ENCODE measurements around the gene CCM2.
"Not testable (repeated sequence)": the region's sequence is repeated elsewhere in the genome, so short reads cannot be mapped to it uniquely, and the experiment has no call there.

Gene CCM2

DNA sequence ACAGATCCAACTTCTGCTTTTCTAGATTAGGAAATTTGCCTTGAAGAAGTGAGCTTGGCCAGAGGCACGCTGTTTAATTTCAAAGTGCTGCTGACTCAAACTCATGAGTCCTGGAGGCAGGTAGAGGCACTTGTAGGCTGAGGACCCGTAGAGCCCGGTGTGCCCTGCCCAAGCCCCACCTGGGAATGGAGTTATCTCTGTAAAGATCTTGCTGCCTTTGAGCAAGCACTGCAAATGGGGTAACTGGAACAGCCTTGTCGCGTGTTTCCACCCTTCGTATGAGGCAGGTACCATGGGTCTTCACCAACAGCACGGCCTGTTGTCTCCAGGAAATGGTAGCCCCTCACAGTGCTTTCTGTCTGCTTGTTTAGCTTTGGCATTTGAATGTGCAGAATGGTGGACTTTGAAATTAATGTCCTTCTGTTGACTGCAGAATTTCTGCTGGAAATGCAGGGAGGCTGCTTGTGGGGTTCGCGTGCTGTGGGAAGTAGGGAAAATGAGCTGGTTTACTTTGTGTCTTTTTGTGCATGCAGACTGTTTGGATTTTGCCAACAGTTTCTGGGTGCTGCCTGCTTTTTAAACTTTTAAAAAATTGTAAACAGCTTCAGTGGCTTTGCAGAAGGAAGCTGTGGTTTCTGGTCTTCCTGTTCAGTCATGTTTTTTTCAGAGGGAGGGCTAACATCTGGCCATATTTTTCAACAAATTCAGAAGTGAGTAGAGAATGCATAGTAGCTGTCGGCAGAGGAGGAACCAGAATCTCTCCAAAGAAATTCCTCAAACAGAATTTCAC is 27.2 kb downstream of the CCM2 start:
- H3K4me3 Mint-ChIP-seq: peak overlapping the region; percentile 85
- ATAC-seq (replicated peaks; ENCODE audit: extremely low read depth, poor library complexity, severe bottlenecking): peak; percentile 76
- peak overlapping the region; percentile 85 for H3K27ac Mint-ChIP-seq (ENCODE audit: low read depth)
- H3K27me3 Mint-ChIP-seq: no peaks in the 10 kb centered on the region
- no peaks in the 10 kb centered on the region for H3K9me3 Mint-ChIP-seq
- H3K4me1 Mint-ChIP-seq: peaks cover 56% of the 10 kb centered on the region
- DNase-seq (ENCODE audit: low spot score in 2 of 2): no peak
- H3K36me3 Mint-ChIP-seq (ENCODE audit: insufficient read depth): peaks cover 23% of the 10 kb centered on the region

DNA sequence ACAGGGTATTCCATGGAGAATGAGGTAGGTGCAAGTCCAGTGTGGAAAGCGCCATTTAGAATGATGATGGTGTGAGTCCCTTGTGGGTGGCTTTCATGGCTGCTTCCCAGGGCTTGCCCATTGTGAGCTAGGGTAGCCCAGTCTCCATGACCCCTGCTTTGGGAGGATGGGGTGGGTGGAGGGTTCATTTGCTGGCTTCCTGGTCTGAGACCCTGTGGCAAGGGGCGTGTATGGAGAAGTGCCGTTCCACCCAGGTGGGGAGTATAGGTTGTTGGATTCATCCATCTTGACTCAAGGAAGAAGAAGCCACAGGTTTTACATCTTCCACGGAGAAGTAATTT is 27.7 kb downstream of the CCM2 start:
- Mint-ChIP-seq H3K36me3 (ENCODE audit: insufficient read depth) (peaks cover 26% of the 10 kb centered on the region), H3K4me3 (peak overlapping the region; percentile 85), H3K4me1 (peaks cover 61% of the 10 kb centered on the region), H3K9me3 (no peaks in the 10 kb centered on the region), H3K27ac (ENCODE audit: low read depth) (peak overlapping the region; percentile 85), H3K27me3 (no peaks in the 10 kb centered on the region)
- DNase-seq (ENCODE audit: low spot score in 2 of 2) (no peak), ATAC-seq (replicated peaks; ENCODE audit: extremely low read depth, poor library complexity, severe bottlenecking) (no peak)

DNA sequence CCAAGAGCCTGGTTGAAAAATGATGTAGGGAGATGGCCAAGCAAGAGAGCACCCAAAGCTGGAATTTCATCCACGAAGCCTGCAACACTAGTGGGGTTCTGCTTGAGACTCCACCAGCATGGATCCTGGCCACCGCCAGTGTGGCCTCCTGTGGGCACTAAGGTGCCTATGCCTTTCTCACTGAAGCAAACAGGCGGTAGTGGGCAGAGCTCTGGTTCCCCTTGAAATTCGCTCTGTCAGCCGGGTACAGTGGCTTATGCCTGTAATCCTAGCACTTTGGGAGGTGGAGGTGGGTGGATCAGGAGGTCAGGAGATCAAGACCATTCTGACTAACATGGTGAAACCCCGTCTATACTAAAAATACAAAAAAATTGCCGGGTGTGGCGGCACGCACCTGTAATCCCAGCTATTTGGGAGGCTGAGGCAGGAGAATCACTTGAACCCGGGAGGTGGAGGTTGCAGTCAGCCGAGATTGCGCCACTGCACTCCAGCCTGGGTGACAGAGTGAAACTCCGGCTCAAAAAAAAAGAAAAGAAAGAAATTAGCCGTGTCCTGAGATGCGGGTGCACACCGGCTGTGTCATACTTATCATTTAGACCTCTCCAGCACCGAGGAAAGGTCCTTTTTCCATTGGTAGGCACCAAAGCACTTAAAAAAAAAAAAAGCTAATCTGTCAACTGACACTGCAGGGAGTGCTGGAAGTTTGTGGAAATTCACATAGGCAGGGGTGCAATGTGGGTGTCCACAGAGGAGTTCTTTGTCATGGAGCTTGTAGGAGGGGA is 28.3 kb downstream of the CCM2 start:
- peak overlapping the region; percentile 85 for H3K4me3 Mint-ChIP-seq
- peak overlapping the region; percentile 85 for H3K27ac Mint-ChIP-seq (ENCODE audit: low read depth)
- DNase-seq (ENCODE audit: low spot score in 2 of 2) (no peak), ATAC-seq (replicated peaks; ENCODE audit: extremely low read depth, poor library complexity, severe bottlenecking) (no peak)
- peaks cover 67% of the 10 kb centered on the region for H3K4me1 Mint-ChIP-seq
- no peaks in the 10 kb centered on the region for H3K27me3 Mint-ChIP-seq
- no peaks in the 10 kb centered on the region for H3K9me3 Mint-ChIP-seq
- H3K36me3 Mint-ChIP-seq (ENCODE audit: insufficient read depth): peaks cover 29% of the 10 kb centered on the region

DNA sequence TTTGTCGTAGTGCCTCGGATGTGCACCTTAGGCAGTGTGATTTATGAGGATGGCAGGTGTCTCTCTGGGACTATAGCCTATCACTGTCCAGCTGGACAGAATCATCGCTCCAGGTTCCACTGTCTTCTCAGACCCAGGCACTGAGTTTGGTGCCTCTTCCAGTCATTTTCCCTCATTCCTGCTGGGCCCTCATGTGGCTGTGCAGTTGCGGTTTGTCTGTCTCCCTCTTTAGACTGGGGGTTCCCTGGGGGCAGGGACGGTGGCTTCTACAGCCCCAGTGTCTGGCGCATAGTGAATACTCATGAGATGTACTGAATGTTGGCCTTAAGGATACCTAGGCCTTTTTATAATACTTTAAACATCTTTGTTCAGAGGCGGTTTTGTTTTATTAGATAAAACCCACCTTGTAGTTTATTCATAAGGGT is 28.9 kb downstream of the CCM2 start:
- H3K36me3 Mint-ChIP-seq (ENCODE audit: insufficient read depth): peaks cover 29% of the 10 kb centered on the region
- no peaks in the 10 kb centered on the region for H3K27me3 Mint-ChIP-seq
- no peaks in the 10 kb centered on the region for H3K9me3 Mint-ChIP-seq
- H3K27ac Mint-ChIP-seq (ENCODE audit: low read depth): peak overlapping the region; percentile 85
- no peak for DNase-seq (ENCODE audit: low spot score in 2 of 2)
- H3K4me1 Mint-ChIP-seq: peaks cover 73% of the 10 kb centered on the region
- peak overlapping the region; percentile 85 for H3K4me3 Mint-ChIP-seq
- no peak for ATAC-seq (replicated peaks; ENCODE audit: extremely low read depth, poor library complexity, severe bottlenecking)

DNA sequence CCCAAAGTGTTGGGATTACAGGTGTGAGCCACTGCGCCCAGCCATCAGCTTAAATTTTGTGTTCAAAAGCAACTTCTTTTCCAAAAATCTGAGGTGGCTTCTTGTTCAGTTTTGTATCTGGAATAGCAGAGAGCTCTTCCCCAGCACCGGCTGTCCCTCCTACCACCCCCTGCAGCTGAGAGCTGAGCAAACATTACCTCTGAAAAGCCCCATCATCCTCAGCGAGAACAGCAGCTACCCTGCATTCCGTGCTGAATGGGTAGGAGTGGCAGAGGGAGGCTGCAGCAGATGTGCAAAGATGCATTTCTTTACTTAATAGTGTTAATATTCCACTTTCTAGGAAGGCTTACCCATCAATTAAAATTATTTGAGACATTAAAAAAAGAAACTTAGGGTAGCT is 31.8 kb downstream of the CCM2 start:
- Mint-ChIP-seq H3K4me3 (peak overlapping the region; percentile 67), H3K4me1 (peaks cover 71% of the 10 kb centered on the region), H3K36me3 (ENCODE audit: insufficient read depth) (peaks cover 38% of the 10 kb centered on the region), H3K27me3 (no peaks in the 10 kb centered on the region), H3K27ac (ENCODE audit: low read depth) (no peak overlapping the region), H3K9me3 (no peaks in the 10 kb centered on the region)
- DNase-seq (ENCODE audit: low spot score in 2 of 2): no peak
- no peak for ATAC-seq (replicated peaks; ENCODE audit: extremely low read depth, poor library complexity, severe bottlenecking)

DNA sequence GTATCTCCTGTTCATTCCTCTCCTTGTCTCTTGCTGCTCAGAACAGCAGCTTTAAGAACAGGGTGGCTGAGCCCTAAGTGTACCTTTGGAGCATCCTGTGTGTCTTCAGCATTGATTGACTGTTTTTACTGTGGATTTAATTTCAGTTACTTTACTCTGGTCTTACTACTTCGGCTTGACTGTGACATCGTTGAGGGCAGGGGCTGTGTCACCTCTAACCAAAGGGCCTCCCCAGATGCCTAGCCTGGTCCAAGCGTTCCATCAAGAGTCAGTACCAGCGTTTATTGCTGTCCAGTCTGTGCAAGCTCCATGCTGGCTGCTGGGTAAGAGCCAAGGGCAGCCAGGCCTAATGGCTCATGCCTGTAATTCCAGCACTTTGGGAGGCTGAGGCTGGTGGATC is 32.4 kb downstream of the CCM2 start:
- Mint-ChIP-seq H3K4me1 (peaks cover 68% of the 10 kb centered on the region), H3K9me3 (no peaks in the 10 kb centered on the region), H3K4me3 (peak overlapping the region; percentile 67), H3K27ac (ENCODE audit: low read depth) (peak overlapping the region; percentile 75), H3K27me3 (no peaks in the 10 kb centered on the region), H3K36me3 (ENCODE audit: insufficient read depth) (peaks cover 36% of the 10 kb centered on the region)
- no peak for ATAC-seq (replicated peaks; ENCODE audit: extremely low read depth, poor library complexity, severe bottlenecking)
- DNase-seq (ENCODE audit: low spot score in 2 of 2): no peak

DNA sequence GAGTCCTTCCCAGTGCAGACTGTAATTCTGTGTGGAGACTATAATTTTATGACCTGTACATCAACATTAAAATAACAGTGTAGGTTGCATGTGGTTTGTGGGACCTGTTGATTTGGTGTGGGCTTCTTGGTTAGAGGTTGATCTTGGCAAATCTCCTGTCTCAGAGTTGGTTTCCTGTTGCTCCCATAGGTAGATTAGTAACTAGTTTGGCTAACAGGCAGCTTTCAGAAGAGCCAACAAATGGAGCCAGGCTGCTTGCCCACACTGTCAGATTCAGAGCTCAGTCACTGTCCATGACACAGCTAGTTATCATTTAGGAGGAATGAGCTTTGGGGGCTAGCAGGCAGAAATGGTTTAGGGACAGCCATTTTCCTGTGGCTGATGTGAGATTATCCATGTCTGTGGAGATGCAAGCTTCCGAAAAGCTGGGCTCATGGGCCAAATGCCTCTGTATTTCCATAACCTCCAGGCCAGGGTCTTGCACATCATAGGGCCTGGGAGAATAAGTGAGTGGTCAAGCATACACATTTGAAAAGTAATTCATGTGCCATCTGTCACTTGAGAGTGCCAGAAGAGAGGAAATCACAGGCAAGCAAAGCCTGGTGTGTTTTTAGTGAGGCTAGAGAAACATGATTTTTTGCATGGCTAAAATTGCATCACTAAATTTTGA is 33.4 kb downstream of the CCM2 start:
- Mint-ChIP-seq H3K4me3 (peak overlapping the region; percentile 67), H3K36me3 (ENCODE audit: insufficient read depth) (peaks cover 38% of the 10 kb centered on the region), H3K27ac (ENCODE audit: low read depth) (peak overlapping the region; percentile 75), H3K4me1 (peaks cover 75% of the 10 kb centered on the region), H3K9me3 (no peaks in the 10 kb centered on the region), H3K27me3 (no peaks in the 10 kb centered on the region)
- ATAC-seq (replicated peaks; ENCODE audit: extremely low read depth, poor library complexity, severe bottlenecking) (peak; percentile 67), DNase-seq (ENCODE audit: low spot score in 2 of 2) (no peak)

DNA sequence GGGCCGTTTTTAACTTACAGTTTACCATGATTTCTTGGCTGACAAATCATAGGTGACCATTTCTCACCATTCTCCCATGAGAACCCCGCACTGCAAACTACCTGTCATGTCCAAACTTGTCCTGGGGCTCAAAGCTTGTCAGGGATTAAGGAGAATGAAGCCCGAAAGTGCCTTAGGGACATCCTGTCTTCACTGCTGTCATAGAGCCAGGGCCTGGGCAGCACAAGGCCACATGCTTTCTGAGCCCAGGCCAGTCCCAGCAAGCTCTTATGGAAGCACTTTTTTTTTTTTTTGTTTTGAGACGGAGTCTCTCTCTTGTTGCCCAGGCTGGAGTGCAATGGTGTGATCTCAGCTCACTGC is 33.9 kb downstream of the CCM2 start:
- peak overlapping the region; percentile 67 for H3K4me3 Mint-ChIP-seq
- H3K4me1 Mint-ChIP-seq: peaks cover 76% of the 10 kb centered on the region
- no peaks in the 10 kb centered on the region for H3K27me3 Mint-ChIP-seq
- ATAC-seq (replicated peaks; ENCODE audit: extremely low read depth, poor library complexity, severe bottlenecking) (no peak), DNase-seq (ENCODE audit: low spot score in 2 of 2) (no peak)
- no peaks in the 10 kb centered on the region for H3K9me3 Mint-ChIP-seq
- H3K27ac Mint-ChIP-seq (ENCODE audit: low read depth): no peak overlapping the region
- H3K36me3 Mint-ChIP-seq (ENCODE audit: insufficient read depth): peaks cover 42% of the 10 kb centered on the region

DNA sequence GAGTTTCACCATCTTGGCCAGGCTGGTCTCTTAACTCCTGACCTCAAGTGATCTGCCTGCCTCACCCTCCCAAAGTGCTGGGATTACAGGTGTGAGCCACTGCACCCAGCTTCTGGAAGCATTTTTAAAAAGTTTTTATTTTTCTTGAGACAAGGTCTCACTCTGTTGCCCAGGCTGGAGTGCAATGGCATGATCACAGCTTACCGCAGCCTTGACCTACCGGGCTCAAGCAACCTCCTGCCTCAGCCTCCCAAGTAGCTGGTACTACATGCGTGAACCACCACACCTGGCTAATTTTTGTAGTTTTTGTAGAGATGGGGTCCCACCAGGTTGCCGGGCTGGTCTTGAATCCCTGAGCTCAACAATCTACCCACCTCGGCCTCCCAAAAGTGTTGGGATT is 34.7 kb downstream of the CCM2 start:
- H3K9me3 Mint-ChIP-seq; ATAC-seq (replicated peaks; ENCODE audit: extremely low read depth, poor library complexity, severe bottlenecking); H3K27me3 Mint-ChIP-seq; DNase-seq (ENCODE audit: low spot score in 2 of 2): not testable (repeated sequence)
- peak overlapping the region; percentile 84 for H3K27ac Mint-ChIP-seq (ENCODE audit: low read depth)
- H3K4me3 Mint-ChIP-seq: peak overlapping the region; percentile 13
- peaks cover 75% of the 10 kb centered on the region for H3K4me1 Mint-ChIP-seq
- H3K36me3 Mint-ChIP-seq (ENCODE audit: insufficient read depth): peaks cover 49% of the 10 kb centered on the region

DNA sequence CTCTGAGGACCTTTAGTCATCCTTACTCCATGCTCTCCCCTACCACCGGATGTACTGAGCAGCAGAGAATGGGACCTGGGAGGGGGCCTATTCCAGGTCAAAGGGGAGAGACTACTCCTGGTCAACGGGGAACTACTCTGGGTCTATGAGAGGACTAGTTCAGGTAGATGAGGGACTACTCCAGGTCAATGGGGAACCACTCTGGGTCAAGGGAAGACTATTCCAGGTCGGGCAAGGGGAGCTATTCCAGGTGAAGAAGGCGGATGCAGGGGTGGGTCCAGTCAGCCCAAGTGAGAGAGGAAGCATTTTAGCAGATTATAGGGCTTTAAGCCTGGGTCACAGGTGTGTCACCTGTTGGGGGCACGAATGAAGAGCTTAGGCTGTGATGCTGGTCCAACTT is 35.4 kb downstream of the CCM2 start:
- ATAC-seq (replicated peaks; ENCODE audit: extremely low read depth, poor library complexity, severe bottlenecking): no peak
- peak overlapping the region; percentile 73 for H3K4me3 Mint-ChIP-seq
- H3K9me3 Mint-ChIP-seq: no peaks in the 10 kb centered on the region
- peaks cover 50% of the 10 kb centered on the region for H3K36me3 Mint-ChIP-seq (ENCODE audit: insufficient read depth)
- no peaks in the 10 kb centered on the region for H3K27me3 Mint-ChIP-seq
- peaks cover 72% of the 10 kb centered on the region for H3K4me1 Mint-ChIP-seq
- H3K27ac Mint-ChIP-seq (ENCODE audit: low read depth): peak overlapping the region; percentile 84
- no peak for DNase-seq (ENCODE audit: low spot score in 2 of 2)

DNA sequence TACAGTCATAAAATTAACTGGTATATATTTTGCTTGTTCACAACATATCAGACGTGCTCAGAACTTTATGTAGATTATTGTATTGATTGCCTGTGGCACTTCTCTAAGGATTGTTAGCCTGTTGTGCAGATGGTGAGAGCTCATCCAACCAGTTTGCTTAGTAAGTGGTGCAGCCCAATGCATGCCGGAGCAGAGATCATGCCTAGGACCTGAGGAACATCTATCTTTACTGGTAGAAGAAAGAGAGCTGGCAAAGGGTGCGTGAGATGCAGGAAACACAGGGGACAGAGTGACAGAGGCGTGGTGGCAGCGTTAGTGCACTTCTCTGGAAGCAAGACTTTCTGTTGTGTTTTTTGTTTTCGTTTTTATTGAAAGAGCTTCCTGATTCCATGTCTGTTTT is 35.9 kb downstream of the CCM2 start:
- Mint-ChIP-seq H3K4me3 (peak overlapping the region; percentile 73), H3K9me3 (no peaks in the 10 kb centered on the region), H3K4me1 (peaks cover 76% of the 10 kb centered on the region), H3K36me3 (ENCODE audit: insufficient read depth) (peaks cover 55% of the 10 kb centered on the region), H3K27me3 (no peaks in the 10 kb centered on the region), H3K27ac (ENCODE audit: low read depth) (peak overlapping the region; percentile 84)
- ATAC-seq (replicated peaks; ENCODE audit: extremely low read depth, poor library complexity, severe bottlenecking) (peak; percentile 38), DNase-seq (ENCODE audit: low spot score in 2 of 2) (no peak)

DNA sequence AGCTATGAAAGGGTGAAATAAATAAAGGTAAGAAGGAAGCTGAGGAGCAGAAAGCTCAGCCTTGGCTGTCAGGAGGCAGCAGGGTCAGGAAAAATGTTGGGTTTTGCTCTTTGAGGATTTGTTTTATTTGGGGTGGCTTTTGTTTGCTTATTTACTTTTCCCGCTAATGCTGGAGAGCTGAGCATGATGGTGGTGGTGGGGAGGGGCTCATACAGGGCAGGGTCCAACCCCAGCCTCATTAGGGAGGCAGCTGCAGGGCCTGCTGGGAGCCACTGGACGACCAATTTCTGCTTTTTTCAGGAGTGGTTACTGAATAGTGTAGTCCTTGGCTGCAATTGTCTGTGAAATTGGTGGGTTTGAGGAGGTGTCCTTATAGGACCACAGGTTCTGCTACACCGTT is 36.3 kb downstream of the CCM2 start:
- peaks cover 80% of the 10 kb centered on the region for H3K4me1 Mint-ChIP-seq
- no peaks in the 10 kb centered on the region for H3K27me3 Mint-ChIP-seq
- H3K36me3 Mint-ChIP-seq (ENCODE audit: insufficient read depth): peaks cover 59% of the 10 kb centered on the region

More for the DNA sequence above, 36.3 kb downstream of the CCM2 start:
- Mint-ChIP-seq H3K9me3 (no peaks in the 10 kb centered on the region), H3K27ac (ENCODE audit: low read depth) (peak overlapping the region; percentile 84), H3K4me3 (peak overlapping the region; percentile 73)
- ATAC-seq (replicated peaks; ENCODE audit: extremely low read depth, poor library complexity, severe bottlenecking) (no peak), DNase-seq (ENCODE audit: low spot score in 2 of 2) (no peak)
